NCI-H1436 (cell line): ENCODE results near the gene SAP30BP.

Source experiments
- DNase-seq: peaks from one replicate; lab custom pipeline; 2025; lab: John Stamatoyannopoulos, UW

Gene SAP30BP

GRCh38 chr17:75685499-75685898 lies 18.4 kb downstream of the SAP30BP start:
- DNase-seq = no peak

- no peak for DNase-seq
These were observed 21.2 kb downstream of the SAP30BP start for GRCh38 chr17:75688209-75688825.

- no peak for DNase-seq
These were observed 22.3 kb downstream of the SAP30BP start for GRCh38 chr17:75689441-75689873.

- no peak for DNase-seq
These were observed 24.2 kb downstream of the SAP30BP start for GRCh38 chr17:75691371-75691791.

GRCh38 chr17:75691801-75692626 lies 24.9 kb downstream of the SAP30BP start:
- peak; percentile 50 for DNase-seq

GRCh38 chr17:75692976-75693375 lies 25.8 kb downstream of the SAP30BP start:
- no peak for DNase-seq

- DNase-seq = no peak
These were observed 26.7 kb downstream of the SAP30BP start for GRCh38 chr17:75693500-75694481.

GRCh38 chr17:75694536-75694935 lies 27.4 kb downstream of the SAP30BP start:
- DNase-seq = no peak

- DNase-seq = no peak
These were observed 28.1 kb downstream of the SAP30BP start for GRCh38 chr17:75695141-75695829.

- DNase-seq = no peak
These were observed 28.7 kb downstream of the SAP30BP start for GRCh38 chr17:75695830-75696271.

GRCh38 chr17:75697651-75698291 lies 30.6 kb downstream of the SAP30BP start:
- DNase-seq = no peak

GRCh38 chr17:75698659-75699058 lies 31.5 kb downstream of the SAP30BP start:
- no peak for DNase-seq

- no peak for DNase-seq
These were observed 34.1 kb downstream of the SAP30BP start for GRCh38 chr17:75701288-75701687.

GRCh38 chr17:75703191-75703590 lies 36.1 kb downstream of the SAP30BP start:
- DNase-seq = no peak

GRCh38 chr17:75703591-75703990 lies 36.5 kb downstream of the SAP30BP start:
- DNase-seq = no peak

GRCh38 chr17:75704963-75705875 lies 38.1 kb downstream of the SAP30BP start:
- DNase-seq = no peak

GRCh38 chr17:75706042-75706728 lies 39.0 kb downstream of the SAP30BP start:
- DNase-seq = no peak

GRCh38 chr17:75707079-75707571 lies 40.0 kb downstream of the SAP30BP start:
- no peak for DNase-seq

GRCh38 chr17:75712446-75712845 lies 45.3 kb downstream of the SAP30BP start:
- DNase-seq = no peak
